HG03108 (cell line): ENCODE data around the gene SH3PXD2A.

ENCODE experiments used
- ATAC-seq: cut with Tn5 transposase; IDR thresholded peaks from one replicate; pipeline ENCODE4 v1.9.1; 2021; ENCODE audit warnings: moderate library complexity; ENCODE audit not compliant: unreplicated experiment

Gene SH3PXD2A

GRCh38 chr10:103632247-103632642 lies 223.1 kb downstream of the SH3PXD2A start:
- no peak for ATAC-seq

GRCh38 chr10:103630156-103630555 lies 225.2 kb downstream of the SH3PXD2A start:
- no peak for ATAC-seq

- ATAC-seq, result no peak
These were observed 225.8 kb downstream of the SH3PXD2A start for GRCh38 chr10:103629581-103629980.

- ATAC-seq, result no peak
These were observed 227.5 kb downstream of the SH3PXD2A start for GRCh38 chr10:103627893-103628292.

GRCh38 chr10:103627111-103627892 lies 228.1 kb downstream of the SH3PXD2A start:
- ATAC-seq, result no peak

GRCh38 chr10:103626178-103626577 lies 229.2 kb downstream of the SH3PXD2A start:
- no peak for ATAC-seq

- ATAC-seq, result no peak
These were observed 232.3 kb downstream of the SH3PXD2A start for GRCh38 chr10:103622935-103623574.

GRCh38 chr10:103622286-103622685 lies 233.1 kb downstream of the SH3PXD2A start:
- ATAC-seq, result no peak

- ATAC-seq, result no peak
These were observed 233.6 kb downstream of the SH3PXD2A start for GRCh38 chr10:103621783-103622125.

GRCh38 chr10:103620891-103621782 lies 234.2 kb downstream of the SH3PXD2A start:
- ATAC-seq, result no peak

- ATAC-seq, result no peak
These were observed 235.0 kb downstream of the SH3PXD2A start for GRCh38 chr10:103620352-103620740.

GRCh38 chr10:103619424-103620351 lies 235.7 kb downstream of the SH3PXD2A start:
- ATAC-seq, result no peak

GRCh38 chr10:103618575-103619423 lies 236.6 kb downstream of the SH3PXD2A start:
- no peak for ATAC-seq

- no peak for ATAC-seq
These were observed 237.6 kb downstream of the SH3PXD2A start for GRCh38 chr10:103617602-103618385.

- ATAC-seq, result no peak
These were observed 238.4 kb downstream of the SH3PXD2A start for GRCh38 chr10:103616705-103617601.

- no peak for ATAC-seq
These were observed 240.8 kb downstream of the SH3PXD2A start for GRCh38 chr10:103614306-103615158.

- no peak for ATAC-seq
These were observed 241.8 kb downstream of the SH3PXD2A start for GRCh38 chr10:103613616-103614015.
